HepG2 (cell line): ENCODE results near the gene CES3. TPM values are rescaled to one million over a fixed set of nuclear protein-coding genes. Genes with fewer than 3 reads are reported as not detected.

Source experiments
- GABPB1 ChIP-seq: IDR thresholded peaks from 2 replicates; pipeline ENCODE4 v1.6.1; 2016; ENCODE audit warnings: mild to moderate bottlenecking, missing genetic modification reagents, moderate library complexity, missing compliant biosample characterization
- HNRNPK ChIP-seq: fragments of 200-400 bp; formaldehyde crosslinking; IDR thresholded peaks from 2 replicates; pipeline ENCODE4 v1.6.1; 2018; ENCODE audit warnings: low read length, low read depth, moderate library complexity, mild to moderate bottlenecking; ENCODE audit not compliant: poor library complexity, severe bottlenecking
- HOXA9 ChIP-seq: sonication (generic); formaldehyde crosslinking; IDR thresholded peaks from 2 replicates; pipeline ENCODE4 v1.8.1; 2022; ENCODE audit warnings: missing genetic modification reagents, mild to moderate bottlenecking, moderate library complexity, borderline replicate concordance
- LCORL ChIP-seq, 2 experiments: fragments of 450-650 bp in 1 of 2; sonication (generic) in 1 of 2; formaldehyde crosslinking in 1 of 2; IDR thresholded peaks; 2 replicates each; pipeline versions ENCODE4 v1.5.0 to v1.6.1; 2017 to 2020; ENCODE audit warnings: antibody characterized with exemption in 1 of 2, missing genetic modification reagents in 1 of 2
- NFE2L2 ChIP-seq: fragments of 150-350 bp; IDR thresholded peaks from 2 replicates; pipeline ENCODE4 v1.6.1; 2014; ENCODE audit warnings: low read length
- PAXIP1 ChIP-seq: sonication (generic); formaldehyde crosslinking; conservative IDR thresholded peaks from 2 replicates; pipeline ENCODE4 v1.4.0; 2020; ENCODE audit warnings: mild to moderate bottlenecking, missing genetic modification reagents, moderate library complexity
- PBX2 ChIP-seq: IDR thresholded peaks from 2 replicates; pipeline ENCODE4 v1.6.1; 2016; ENCODE audit warnings: control low read depth
- SNAPC4 ChIP-seq: sonication (generic); formaldehyde crosslinking; IDR thresholded peaks from 2 replicates; pipeline ENCODE4 v1.4.0; 2020; ENCODE audit warnings: mild to moderate bottlenecking, missing genetic modification reagents
- TBL1XR1 ChIP-seq: fragments of 150-350 bp; IDR thresholded peaks from 2 replicates; pipeline ENCODE4 v1.6.1; 2014; ENCODE audit warnings: borderline replicate concordance, low read length; ENCODE audit not compliant: partially characterized antibody
- TGIF2 ChIP-seq: IDR thresholded peaks from 2 replicates; pipeline ENCODE4 v1.6.1; 2016; ENCODE audit warnings: control low read depth, missing compliant biosample characterization
- THAP11 ChIP-seq: IDR thresholded peaks from 2 replicates; pipeline ENCODE4 v1.6.1; 2016; ENCODE audit warnings: missing biosample characterization, missing genetic modification reagents
- TOE1 ChIP-seq: sonication (generic); formaldehyde crosslinking; IDR thresholded peaks from 2 replicates; pipeline ENCODE4 v1.4.0; 2020; ENCODE audit warnings: mild to moderate bottlenecking, missing genetic modification reagents
- ZNF234 ChIP-seq: sonication (generic); formaldehyde crosslinking; conservative IDR thresholded peaks from 2 replicates; pipeline ENCODE4 v1.5.1; 2020; ENCODE audit warnings: mild to moderate bottlenecking, missing genetic modification reagents
- ZNF275 ChIP-seq: sonication (generic); formaldehyde crosslinking; IDR thresholded peaks from 2 replicates; pipeline ENCODE4 v1.8.0; 2022; ENCODE audit warnings: missing genetic modification reagents, mild to moderate bottlenecking, inconsistent platforms, borderline replicate concordance
- ZNF503 ChIP-seq: sonication (generic); formaldehyde crosslinking; IDR thresholded peaks from 2 replicates; pipeline ENCODE4 v1.4.0; 2020; ENCODE audit warnings: missing genetic modification reagents
- polyA plus RNA-seq, 8 experiments: library from polyadenylated mRNA; depleted of rRNA in 3 of 8; stranded (reverse) in 7 of 8; unstranded in 1 of 8; fragments of >200 nt; fragmentation: Illumina TruSeq in 4 of 8; extraction: Trizol in 4 of 8; gene quantifications; 2 replicates each; pipeline versions ENCODE4 v1.2.1 to v1.2.3, GENCODE V29; 2011 to 2016; ENCODE audit warnings: low read depth in 4 of 8, missing spikeins in 1 of 8, mixed read lengths in 1 of 8; ENCODE audit not compliant: insufficient read depth in 1 of 8
- total RNA-seq, 5 experiments: library from RNA; depleted of rRNA; stranded (reverse); fragments of >200 nt; fragmentation: Illumina TruSeq; extraction: Trizol; gene quantifications; 2 replicates each; pipeline ENCODE4 v1.2.3, GENCODE V29; 2016; ENCODE audit warnings: low read depth in 1 of 5

CES3 gene
- total and polyA plus RNA-seq, 2 of the 13 experiments (the other 11 are each of a cell fraction or from before 2014, with no cell fraction given), result 6.6 to 17.4 TPM

- TF ChIP-seq SNAPC4 (no peak), TGIF2 (CRISPR knock-in tag) (no peak), LCORL (IDR thresholded peaks at IDR 0.05) (no peak), LCORL (CRISPR knock-in tag; IDR thresholded peaks at IDR 0.05) (peak; percentile 88), ZNF503 (CRISPR knock-in tag) (no peak), ZNF275 (CRISPR knock-in tag) (0 out of 2 replicates have a peak, but pooled peaks have one; percentile 24), HNRNPK (no peak), TOE1 (CRISPR knock-in tag) (no peak), NFE2L2 (no peak), THAP11 (CRISPR knock-in tag) (peak; percentile 50; the same call in 1 of the 2 replicates), PBX2 (CRISPR knock-in tag) (no peak), PAXIP1 (CRISPR knock-in tag) (peak; percentile 80), GABPB1 (peak; percentile 75), TBL1XR1 (no peak), ZNF234 (no peak), HOXA9 (peak; percentile 75; the same call in 1 of the 2 replicates)
Measured at GRCh38 chr16:66935314-66936011, 25.6 kb upstream of the CES3 start, which contains the start of gene CES2 (continued).
